Activated CD4-positive, alpha-beta T cell treated with anti-CD3 and anti-CD28 coated beads, Interleukin-2, amount 50 U/mL, for 1 hour (primary cell): Measurements from ENCODE around the gene MRPL49.

Source experiments
- DNase-seq: peaks from one replicate; pipeline ENCODE4 v3.0.0-alpha.2; 2020

The MRPL49 gene

DNA sequence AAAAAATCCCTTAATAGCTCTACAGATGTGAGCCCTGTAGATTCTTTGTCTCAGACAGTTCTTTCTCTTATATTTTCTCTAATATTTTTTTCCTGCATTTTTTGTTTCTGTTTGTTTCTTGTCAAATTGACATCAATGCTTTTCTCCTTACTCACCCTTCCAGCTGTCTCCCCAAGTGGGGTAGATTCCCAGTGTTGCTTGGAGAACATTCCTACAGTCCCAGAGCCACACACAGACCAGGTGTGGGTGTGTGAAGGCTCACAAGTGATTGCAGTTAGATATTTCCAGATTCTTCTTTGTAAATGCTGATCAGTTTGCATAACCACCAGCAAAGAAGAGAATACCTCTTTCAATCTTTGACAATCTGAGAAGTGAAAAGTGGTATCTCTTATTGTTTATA lies 18.6 kb upstream of the MRPL49 start:
- DNase-seq: no peak

DNA sequence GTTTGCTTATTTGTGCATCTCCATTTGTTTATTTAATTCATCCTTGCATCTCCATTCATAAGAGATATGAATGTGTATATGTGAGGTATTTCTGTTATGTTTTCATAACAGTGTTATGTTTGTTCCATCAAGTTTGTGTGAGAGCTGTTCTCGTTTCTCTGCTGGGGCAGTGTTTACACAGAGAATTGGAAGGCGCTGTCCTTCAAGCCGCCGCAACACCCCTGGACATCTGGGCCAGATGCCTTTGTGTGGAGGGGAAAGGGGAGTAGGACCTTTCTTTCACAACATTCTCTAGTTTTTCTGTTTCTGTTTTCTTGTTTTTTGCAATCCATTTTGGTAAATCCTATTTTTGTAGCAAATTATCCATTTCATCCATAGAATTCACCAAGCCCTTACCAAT lies 17.5 kb upstream of the MRPL49 start:
- DNase-seq: no peak

DNA sequence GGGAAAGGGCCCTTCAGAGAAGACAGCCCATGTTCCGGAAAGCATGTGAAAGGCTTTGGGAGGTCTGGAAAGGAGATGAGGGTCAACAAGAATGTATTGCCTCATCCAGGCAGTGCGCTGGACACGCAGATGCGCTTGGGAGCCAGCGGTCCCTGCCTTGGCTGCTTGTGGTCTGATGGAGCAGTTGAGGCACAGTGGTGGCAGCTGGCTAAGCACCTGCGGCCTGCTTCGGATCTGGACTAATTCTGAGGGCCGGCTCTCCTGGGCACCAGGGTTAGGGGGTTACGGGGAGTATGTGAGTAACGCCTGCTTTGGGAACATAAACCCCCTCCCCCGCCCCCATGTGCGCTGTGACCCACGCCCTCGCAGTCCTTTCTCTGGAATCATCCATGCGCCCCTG lies 15.0 kb upstream of the MRPL49 start:
- DNase-seq: no peak

DNA sequence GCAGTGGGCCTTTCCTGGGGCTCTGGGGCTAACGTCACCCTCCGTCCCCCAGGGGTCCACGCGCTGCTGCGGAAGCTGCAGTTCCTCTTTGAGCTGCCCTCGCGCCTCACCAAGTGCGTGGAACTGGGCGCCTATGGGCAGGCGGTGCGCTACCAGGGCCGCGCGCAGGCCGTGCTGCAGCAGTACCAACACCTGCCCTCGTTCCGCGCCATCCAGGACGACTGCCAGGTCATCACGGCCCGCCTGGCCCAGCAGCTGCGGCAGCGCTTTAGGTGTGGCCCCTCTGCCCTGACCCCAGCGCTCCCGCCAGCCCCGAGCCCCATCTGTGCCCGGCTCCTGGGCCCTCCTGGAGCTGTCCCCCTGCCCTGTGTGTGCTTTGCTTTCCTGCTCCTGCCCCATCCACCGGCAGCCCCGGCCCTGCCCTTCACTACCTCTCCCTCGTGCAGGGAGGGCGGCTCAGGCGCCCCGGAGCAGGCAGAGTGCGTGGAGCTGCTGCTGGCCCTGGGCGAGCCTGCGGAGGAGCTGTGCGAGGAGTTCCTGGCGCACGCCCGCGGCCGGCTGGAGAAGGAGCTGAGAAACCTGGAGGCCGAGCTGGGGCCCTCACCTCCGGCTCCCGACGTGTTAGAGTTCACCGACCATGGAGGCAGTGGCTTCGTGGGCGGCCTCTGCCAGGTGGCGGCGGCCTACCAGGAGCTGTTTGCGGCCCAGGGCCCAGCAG lies 14.2 kb upstream of the MRPL49 start:
- DNase-seq: no peak

DNA sequence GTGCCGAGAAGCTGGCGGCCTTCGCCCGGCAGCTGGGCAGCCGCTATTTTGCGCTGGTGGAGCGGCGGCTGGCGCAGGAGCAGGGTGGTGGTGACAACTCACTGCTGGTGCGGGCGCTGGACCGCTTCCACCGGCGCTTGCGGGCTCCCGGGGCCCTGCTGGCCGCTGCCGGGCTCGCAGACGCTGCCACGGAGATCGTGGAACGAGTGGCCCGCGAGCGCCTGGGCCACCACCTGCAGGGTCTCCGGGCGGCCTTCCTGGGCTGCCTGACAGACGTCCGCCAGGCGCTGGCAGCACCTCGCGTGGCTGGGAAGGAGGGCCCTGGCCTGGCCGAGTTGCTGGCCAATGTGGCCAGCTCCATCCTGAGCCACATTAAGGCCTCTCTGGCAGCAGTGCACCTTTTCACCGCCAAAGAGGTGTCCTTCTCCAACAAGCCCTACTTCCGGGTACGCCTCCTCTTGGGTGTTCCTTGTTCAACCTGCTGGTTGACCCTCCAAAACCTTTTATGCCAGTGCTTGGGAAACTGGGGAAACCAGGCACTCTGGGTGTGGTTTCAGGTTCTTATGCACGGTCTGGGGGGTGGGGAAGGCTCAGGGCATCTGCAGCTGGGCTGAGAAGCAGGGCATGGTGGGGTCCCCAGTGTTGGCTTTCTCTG lies 13.5 kb upstream of the MRPL49 start:
- no peak for DNase-seq

DNA sequence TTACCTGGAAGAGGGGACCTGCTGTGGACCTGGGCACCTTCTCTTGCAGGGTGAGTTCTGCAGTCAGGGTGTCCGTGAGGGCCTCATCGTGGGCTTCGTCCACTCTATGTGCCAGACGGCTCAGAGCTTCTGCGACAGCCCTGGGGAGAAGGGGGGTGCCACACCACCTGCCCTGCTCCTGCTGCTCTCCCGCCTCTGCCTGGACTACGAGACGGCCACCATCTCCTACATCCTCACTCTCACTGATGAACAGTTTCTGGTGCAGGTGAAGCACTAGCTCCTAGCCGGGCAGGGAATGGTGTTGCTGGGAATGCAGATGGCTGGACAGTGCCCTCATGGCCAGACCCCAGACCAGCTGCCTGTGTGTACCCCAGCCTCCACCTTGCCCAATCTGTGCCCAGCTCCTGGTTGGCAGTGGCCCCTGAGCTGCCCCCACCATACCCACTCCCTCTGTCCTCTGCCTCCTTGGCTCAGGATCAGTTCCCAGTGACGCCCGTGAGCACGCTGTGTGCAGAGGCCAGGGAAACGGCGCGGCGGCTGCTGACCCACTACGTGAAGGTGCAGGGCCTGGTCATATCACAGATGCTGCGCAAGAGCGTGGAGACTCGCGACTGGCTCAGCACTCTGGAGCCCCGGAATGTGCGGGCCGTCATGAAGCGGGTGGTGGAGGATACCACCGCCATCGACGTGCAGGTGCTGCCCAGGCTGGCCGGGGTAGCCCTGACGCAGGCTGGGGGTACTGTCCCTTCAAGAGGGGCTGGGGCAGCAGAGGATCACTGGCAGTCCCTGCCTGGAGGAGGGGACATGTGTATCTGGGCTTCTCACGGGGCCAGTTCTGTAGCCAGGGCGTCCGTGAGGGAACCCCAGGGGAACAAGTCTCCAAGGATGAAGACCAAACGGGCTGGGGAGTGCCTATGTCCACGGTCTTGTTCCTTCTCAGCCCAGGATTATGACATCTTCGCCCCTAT lies 12.6 kb upstream of the MRPL49 start:
- DNase-seq: no peak

DNA sequence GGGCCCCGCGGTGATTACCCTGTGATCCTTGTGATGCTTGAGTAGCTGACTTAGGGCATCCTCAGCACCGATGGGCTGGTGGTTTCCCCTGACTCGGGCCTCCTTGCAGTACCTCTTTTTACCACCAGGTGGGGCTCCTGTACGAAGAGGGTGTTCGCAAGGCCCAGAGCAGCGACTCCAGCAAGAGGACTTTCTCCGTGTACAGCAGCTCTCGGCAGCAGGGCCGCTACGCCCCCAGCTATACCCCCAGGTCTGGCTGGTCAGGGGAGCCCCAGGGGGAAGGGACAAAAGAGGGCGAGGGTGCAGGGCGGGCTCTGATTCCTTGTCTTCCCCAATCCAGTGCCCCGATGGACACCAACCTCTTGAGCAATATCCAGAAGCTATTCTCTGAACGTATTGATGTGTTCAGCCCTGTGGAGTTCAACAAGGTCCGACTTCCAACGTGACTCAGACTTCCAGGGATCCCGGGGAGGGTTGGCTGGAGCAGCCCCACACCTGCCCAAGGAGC lies 11.7 kb upstream of the MRPL49 start:
- peak; percentile 97 for DNase-seq

DNA sequence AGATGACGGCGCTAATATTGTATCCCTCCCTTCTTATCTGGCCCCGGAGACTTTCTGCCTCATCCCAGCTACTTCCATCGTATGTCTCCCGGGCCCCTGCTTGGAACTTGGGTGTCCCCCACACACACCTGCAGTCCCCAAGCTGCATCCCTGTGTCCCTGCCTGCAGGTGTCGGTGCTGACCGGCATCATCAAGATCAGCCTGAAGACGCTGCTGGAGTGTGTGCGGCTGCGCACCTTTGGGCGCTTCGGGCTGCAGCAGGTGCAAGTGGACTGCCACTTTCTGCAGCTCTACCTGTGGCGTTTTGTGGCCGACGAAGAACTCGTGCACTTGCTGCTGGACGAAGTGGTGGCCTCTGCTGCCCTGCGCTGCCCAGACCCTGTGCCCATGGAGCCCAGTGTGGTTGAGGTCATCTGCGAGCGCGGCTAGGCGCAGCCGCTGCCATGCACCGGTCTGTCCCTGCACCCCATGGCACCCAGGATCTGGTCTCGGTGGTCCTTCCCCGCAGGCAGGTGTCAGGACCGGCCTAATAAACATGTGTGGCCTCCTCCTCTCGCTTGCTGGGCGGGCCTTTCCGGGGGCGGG lies 10.9 kb upstream of the MRPL49 start:
- DNase-seq: no peak

DNA sequence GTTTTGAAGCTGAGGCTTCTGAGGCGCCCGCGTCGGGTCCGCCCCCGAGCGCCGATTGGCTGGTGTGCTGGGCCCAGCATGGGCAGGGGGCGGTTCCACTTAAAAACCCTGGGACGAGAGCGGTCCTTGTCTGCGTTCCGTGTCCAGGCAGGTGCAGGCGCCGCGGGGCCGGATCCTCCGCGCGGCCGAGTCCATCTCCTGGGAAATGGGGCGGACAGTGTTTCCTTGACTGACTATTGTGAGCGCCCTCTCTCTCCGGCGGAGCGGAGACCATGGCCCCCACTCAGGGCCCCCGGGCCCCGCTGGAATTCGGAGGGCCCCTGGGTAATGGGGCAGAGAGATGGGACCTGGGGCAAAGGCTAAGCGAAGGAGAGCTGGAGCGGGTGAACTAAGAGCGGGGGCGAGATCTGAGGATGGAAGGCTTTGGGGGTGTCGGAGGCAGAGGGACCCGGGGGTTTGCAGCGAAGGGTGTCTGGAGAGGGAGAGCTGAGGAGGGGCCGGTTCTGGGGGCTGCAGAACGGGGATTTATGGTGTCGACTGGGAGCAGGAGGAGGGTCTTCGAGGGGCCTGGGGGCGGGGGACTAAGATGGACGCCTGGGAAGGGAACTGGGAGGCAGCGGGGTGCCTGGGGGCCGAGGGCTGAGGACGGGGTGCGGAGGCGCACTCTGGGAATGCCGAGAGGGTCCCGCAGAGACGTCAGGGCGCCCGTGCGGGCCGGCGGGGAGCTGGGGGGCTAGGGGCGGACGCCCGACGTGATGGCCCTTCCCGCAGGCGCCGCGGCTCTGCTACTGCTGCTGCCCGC lies 10.2 kb upstream of the MRPL49 start, which contains the start of gene TM7SF2:
TSS of gene TM7SF2 (plus strand) at position 129 of the 802 bp plus-strand sequence. CDS start at position 273, 144 bp downstream.
- peak; percentile 95 for DNase-seq

DNA sequence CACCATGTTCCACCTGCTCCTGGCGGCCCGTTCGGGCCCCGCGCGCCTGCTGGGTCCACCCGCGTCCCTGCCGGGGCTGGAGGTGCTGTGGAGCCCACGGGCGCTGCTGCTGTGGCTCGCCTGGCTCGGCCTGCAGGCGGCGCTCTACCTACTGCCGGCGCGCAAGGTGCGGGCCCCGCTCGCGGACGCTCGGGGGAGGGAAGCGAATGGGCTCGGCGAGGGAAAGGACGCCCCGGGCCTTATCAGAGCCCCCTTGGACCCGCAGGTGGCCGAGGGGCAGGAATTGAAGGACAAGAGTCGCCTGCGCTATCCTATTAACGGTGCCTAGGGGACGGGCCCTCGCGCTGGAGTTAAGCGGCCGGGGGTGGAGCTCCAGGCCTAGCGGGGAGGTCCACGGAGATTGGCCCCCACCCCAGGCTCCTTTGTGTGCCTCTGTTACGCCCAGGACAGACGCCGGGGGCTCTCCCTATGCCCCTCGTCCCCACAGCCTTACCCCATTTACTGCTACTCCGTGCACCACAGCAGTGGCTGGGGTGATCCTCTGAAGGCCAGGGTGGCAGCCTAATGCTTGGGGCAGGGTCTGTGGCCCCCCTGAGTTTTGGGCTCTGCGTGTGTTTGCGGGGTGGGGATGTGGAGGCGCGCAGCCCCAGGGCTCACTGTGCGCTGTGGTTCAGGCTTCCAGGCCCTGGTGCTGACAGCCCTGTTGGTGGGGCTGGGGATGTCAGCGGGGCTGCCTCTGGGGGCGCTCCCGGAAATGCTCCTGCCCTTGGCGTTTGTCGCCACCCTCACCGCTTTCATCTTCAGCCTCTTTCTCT lies 9.4 kb upstream of the MRPL49 start:
- peak; percentile 78 for DNase-seq

DNA sequence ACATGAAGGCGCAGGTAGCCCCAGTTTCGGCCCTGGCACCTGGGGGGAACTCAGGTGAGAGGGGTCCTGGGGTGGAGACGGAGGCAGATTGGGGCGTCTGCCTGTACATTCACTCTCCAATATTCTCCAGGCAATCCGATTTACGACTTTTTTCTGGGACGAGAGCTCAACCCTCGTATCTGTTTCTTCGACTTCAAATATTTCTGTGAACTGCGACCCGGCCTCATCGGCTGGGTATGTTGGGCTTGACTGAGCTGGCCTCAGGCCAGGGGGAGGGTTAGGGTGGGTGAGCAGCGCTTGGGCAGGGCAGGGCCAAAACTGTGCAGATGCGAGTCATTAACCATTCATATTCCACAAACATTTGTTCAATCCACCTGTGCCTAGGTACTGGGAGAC lies 8.8 kb upstream of the MRPL49 start:
- DNase-seq: no peak

DNA sequence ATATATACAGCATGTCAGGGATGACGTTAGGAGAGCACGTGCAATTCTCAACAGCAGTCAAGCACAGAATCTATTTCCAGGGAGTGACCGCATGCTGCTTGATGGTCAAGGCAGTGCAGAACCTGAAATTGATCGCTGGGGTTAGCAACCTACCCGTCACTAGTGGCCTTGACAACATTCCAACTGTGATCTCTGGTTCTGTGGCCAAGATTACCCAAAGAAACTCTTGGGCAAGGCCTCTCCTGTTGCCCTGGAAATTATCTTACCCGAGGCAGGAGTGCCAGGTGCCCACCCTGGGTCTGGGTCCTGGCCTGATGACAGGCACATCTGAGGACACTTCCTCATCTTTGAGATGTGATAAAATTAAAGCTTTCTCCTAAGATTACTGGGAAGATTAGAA lies 8.3 kb upstream of the MRPL49 start:
- no peak for DNase-seq

DNA sequence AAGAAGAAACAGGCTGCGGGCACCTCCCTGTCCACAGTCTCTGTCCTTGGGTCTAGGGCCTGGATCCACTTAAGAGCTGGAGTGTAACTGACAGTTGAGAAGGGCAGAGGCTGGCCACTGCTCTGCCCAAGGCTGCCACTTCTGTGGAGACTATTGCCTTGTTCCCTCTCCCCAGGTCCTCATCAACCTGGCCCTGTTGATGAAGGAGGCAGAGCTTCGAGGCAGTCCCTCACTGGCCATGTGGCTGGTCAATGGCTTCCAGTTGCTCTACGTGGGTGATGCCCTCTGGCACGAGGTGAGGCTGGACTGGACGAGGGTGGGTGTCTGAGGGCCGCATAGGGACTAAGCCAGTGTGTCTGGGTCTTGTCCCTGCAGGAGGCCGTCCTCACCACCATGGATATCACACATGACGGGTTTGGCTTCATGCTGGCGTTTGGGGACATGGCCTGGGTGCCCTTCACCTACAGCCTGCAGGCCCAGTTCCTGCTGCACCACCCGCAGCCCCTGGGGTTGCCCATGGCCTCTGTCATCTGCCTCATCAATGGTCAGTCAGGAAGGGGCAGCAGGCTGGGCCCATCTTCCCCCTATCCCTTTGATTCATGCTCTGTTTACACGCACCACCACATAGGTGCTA lies 7.5 kb upstream of the MRPL49 start:
- no peak for DNase-seq

DNA sequence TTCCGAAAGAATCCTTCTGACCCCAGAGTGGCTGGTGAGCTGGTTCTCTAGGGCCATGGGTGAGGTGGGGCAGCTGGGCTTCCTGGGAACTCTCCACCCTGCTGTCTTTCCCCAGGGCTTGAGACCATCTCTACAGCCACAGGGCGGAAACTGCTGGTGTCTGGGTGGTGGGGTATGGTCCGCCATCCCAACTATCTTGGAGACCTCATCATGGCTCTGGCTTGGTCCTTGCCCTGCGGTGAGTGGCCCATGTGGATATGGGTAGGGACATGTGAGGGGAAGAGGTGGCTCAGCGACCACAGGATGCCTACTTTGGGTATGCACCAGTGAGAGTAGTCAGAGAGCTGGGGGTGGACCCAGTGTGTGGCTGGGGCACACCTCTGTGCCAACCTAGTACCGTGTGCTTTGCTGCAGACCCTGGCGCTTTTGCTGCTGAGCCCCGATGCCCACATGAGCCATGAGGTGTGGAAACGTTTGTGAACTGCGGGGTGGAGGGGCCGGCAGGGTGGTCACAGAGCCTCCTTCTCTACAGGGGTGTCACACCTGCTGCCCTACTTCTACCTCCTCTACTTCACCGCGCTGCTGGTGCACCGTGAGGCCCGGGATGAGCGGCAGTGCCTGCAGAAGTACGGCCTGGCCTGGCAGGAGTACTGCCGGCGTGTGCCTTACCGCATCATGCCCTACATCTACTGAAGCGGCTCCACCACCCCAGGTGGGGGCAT lies 6.6 kb upstream of the MRPL49 start:
- no peak for DNase-seq

DNA sequence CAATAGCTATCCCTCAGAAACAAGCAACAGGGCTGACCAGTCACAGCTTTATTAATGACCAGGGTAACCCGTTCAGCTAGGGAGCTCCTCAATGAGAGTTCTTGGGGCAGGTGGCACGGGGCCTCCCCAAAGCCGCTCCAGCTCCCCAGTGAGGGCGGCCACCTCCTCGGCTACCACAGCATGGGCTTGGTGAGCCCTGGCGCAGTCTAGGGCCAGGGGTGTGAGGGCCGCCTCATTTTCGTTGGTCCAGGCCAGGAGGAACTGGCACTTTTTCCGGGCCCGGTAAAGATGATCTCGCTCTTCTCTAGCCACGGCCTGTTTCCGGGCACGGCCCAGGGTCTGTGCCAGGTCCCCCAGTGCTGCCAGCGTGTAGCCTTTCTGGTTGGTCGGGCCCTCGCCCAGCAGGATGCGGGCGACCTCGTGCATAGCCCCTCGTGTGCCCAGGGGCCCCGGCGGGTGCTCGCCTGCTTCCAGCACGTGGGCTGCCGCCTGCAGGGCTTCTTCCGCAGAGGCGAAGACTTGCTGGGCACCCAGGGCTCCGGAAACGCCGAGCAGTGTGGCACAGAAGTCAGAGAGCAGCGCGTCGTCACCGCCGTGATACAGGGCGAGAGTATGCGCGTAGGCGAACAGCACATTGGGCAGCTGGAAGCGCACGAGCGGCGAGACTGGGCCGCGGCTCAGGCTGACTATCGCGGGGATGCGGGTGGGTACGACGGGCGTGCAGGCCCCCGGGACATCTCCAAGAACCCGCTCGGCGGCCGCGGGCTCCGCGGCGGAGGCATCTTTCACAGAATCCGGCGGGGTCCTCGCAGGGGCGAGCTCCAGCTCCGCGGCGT lies 5.5 kb upstream of the MRPL49 start:
- peak; percentile 55 for DNase-seq

DNA sequence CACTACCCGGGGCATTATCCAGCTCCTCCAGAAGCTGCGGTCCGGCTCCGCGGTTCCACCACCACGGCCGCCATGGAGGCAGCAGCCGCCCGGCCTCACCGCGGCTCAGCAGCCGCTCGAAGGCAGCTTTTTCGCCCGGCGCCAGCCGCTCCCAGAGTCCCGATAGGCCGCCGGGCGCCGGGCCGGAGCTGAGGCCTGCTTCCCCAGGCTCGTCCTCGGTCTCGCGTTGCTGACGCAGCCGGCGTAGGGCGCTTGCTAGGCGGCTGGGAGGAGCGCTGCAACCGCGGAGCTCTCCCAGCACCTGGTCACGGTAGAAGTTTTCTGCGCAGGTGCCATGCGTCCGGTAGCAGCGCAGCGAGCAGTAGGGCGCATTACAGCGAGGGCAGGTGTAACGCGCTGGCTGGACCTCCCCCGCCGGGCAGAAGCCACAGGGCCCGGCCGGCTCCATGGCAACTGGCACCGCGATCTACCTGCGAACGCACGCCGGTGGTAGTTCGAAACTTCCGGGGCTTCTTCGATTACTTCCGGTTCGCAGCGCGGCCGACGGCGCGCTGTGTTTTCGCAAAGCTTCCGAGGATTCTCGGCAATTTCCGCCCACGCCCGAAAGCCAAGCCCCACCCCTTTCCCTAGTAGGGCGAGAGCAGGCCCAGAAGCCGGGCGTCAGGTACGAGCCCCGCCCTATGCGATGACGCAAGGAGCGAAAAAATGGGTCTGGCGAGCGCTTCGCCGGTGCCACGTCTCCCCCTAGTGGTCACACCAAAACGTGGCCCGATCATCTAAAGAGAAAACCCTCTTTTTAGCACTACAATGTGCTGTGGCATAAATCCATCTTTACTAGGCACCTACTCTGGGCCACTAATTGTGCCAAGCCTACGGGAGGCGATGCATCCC lies 4.7 kb upstream of the MRPL49 start, which contains the start of gene ZNHIT2:
TSS of gene ZNHIT2 (minus strand) at position 496 of the 891 bp plus-strand sequence. CDS start at position 448, 48 bp downstream.
- peak; percentile 100 for DNase-seq

DNA sequence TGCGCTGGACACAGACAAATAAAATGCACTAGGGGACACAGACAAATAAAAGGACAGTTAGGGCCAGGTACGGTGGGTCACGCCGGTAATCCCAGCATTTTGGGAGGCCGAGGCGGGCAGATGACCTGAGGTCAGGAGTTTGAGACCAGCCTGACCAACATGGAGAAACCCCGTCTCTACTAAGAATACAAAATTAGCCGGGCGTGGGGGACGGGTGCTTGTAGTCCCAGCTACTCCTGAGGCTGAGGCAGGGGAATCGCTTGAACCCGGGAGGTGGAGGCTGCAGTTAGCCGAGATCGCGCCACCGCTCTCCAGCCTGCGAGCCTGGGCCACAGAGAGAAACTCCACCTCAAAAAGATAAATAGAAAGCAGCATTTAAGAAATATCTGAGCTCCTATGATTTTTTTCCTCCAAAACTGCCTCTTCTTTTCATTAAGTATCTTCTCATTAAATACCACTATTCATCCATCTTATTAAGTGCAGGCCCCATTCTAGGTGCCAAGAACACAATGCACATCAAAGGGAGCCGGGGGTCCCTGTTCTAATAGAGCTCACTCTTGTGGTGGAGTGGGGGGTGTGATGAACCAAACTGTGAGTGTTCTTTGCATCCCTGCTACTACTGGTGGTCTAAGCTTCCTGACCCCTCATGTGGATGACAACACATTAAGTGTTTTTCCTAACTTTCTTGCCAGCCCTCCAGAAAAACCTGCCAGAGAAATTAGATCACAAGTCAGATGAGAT lies 3.9 kb upstream of the MRPL49 start:
- no peak for DNase-seq
